ENCODE measurements around the gene ATG7.

The ATG7 gene

GRCh38 chr3:11271986-11272904, at the start of gene ATG7:
Gene ATG7, plus strand, starts transcription at chr3:11272397. Its CDS starts 26,299 bp downstream, at chr3:11298696.
- H4K20me1 ChIP-seq (ENCODE audit: insufficient read depth, low read length): no peaks in the 10 kb centered on the region
- H2AFZ ChIP-seq (ENCODE audit: low read depth, low read length): peak within 1 kb of the TSS; percentile 97
- H3K36me3 ChIP-seq (ENCODE audit: insufficient read depth, low read length): peaks cover 15% of the 10 kb centered on the region; the same call in 1 of the 2 replicates
- peaks cover 4% of the 10 kb centered on the region for H3K9me3 ChIP-seq (ENCODE audit: insufficient read depth, low read length, severe bottlenecking)
- H3K27me3 ChIP-seq (ENCODE audit: insufficient read depth, low read length, poor library complexity): no peaks in the 10 kb centered on the region
- H3K4me1 ChIP-seq (ENCODE audit: insufficient read depth, low read length): peaks cover 24% of the 10 kb centered on the region
- H3K27ac ChIP-seq (ENCODE audit: low read length): peak within 1 kb of the TSS; percentile 84
- TF ChIP-seq EZH2 (IDR thresholded peaks at IDR 0.05; ENCODE audit: borderline replicate concordance, low read depth, low read length, severe bottlenecking) (no peak), CTCF (IDR thresholded peaks at IDR 0.05; ENCODE audit: borderline replicate concordance, extremely low read depth, low read length, poor library complexity, severe bottlenecking) (peak; percentile 10)
- H3K4me2 ChIP-seq (ENCODE audit: insufficient read depth, low read length): peak within 1 kb of the TSS; percentile 81
- H3K4me3 ChIP-seq (ENCODE audit: low read depth in 1 of 2, low read length in 2 of 2): peak within 1 kb of the TSS; percentile 61 to 74
- ATAC-seq (ENCODE audit: insufficient read depth, low read depth) (peak; percentile 94), DNase-seq (peak; percentile 97)
- peak within 1 kb of the TSS; percentile 72 for H3K9ac ChIP-seq (ENCODE audit: low read depth, low read length)
- H3K79me2 ChIP-seq (ENCODE audit: insufficient read depth, low read length): peaks cover 44% of the 10 kb centered on the region

GRCh38 chr3:11224010-11224409, 48.2 kb upstream of the ATG7 start:
- no peaks in the 10 kb centered on the region for H3K79me2 ChIP-seq (ENCODE audit: insufficient read depth, low read length)

GRCh38 chr3:11224870-11225229, 47.3 kb upstream of the ATG7 start:
- H3K9ac ChIP-seq (ENCODE audit: low read depth, low read length): no peak overlapping the region
- no peaks in the 10 kb centered on the region for H4K20me1 ChIP-seq (ENCODE audit: insufficient read depth, low read length)
- no peak overlapping the region for H3K27ac ChIP-seq (ENCODE audit: low read length)
- H3K4me1 ChIP-seq (ENCODE audit: insufficient read depth, low read length): no peaks in the 10 kb centered on the region
- peak overlapping the region; percentile 26; the same call in 1 of the 2 replicates for H2AFZ ChIP-seq (ENCODE audit: low read depth, low read length)
- no peaks in the 10 kb centered on the region for H3K9me3 ChIP-seq (ENCODE audit: insufficient read depth, low read length, severe bottlenecking)
- DNase-seq (no peak), ATAC-seq (ENCODE audit: insufficient read depth, low read depth) (no peak)
- TF ChIP-seq CTCF (IDR thresholded peaks at IDR 0.05; ENCODE audit: borderline replicate concordance, extremely low read depth, low read length, poor library complexity, severe bottlenecking) (no peak), EZH2 (IDR thresholded peaks at IDR 0.05; ENCODE audit: borderline replicate concordance, low read depth, low read length, severe bottlenecking) (no peak)
- no peaks in the 10 kb centered on the region for H3K27me3 ChIP-seq (ENCODE audit: insufficient read depth, low read length, poor library complexity)
- H3K4me3 ChIP-seq (ENCODE audit: low read depth in 1 of 2, low read length in 2 of 2): no peak overlapping the region
- no peak overlapping the region for H3K4me2 ChIP-seq (ENCODE audit: insufficient read depth, low read length)
- H3K79me2 ChIP-seq (ENCODE audit: insufficient read depth, low read length): no peaks in the 10 kb centered on the region
- no peaks in the 10 kb centered on the region for H3K36me3 ChIP-seq (ENCODE audit: insufficient read depth, low read length)

More at GRCh38 chr3:11224010-11224409, 48.2 kb upstream of the ATG7 start:
- H4K20me1 ChIP-seq (ENCODE audit: insufficient read depth, low read length): no peaks in the 10 kb centered on the region
- no peaks in the 10 kb centered on the region for H3K4me1 ChIP-seq (ENCODE audit: insufficient read depth, low read length)
- ATAC-seq (ENCODE audit: insufficient read depth, low read depth) (no peak), DNase-seq (no peak)
- no peak overlapping the region for H3K4me3 ChIP-seq (ENCODE audit: low read depth in 1 of 2, low read length in 2 of 2)
- H3K27ac ChIP-seq (ENCODE audit: low read length): no peak overlapping the region
- no peaks in the 10 kb centered on the region for H3K36me3 ChIP-seq (ENCODE audit: insufficient read depth, low read length)
- TF ChIP-seq EZH2 (IDR thresholded peaks at IDR 0.05; ENCODE audit: borderline replicate concordance, low read depth, low read length, severe bottlenecking) (no peak), CTCF (IDR thresholded peaks at IDR 0.05; ENCODE audit: borderline replicate concordance, extremely low read depth, low read length, poor library complexity, severe bottlenecking) (no peak)
- no peaks in the 10 kb centered on the region for H3K9me3 ChIP-seq (ENCODE audit: insufficient read depth, low read length, severe bottlenecking)
- no peaks in the 10 kb centered on the region for H3K27me3 ChIP-seq (ENCODE audit: insufficient read depth, low read length, poor library complexity)
- H3K9ac ChIP-seq (ENCODE audit: low read depth, low read length): no peak overlapping the region
- no peak overlapping the region for H2AFZ ChIP-seq (ENCODE audit: low read depth, low read length)
- no peak overlapping the region for H3K4me2 ChIP-seq (ENCODE audit: insufficient read depth, low read length)
